Spleen (tissue), 11 donors: ENCODE results near the gene CADPS2. TPM values are rescaled to one million over a fixed set of nuclear protein-coding genes. Genes with fewer than 3 reads are reported as not detected.

Experiments used
- DNase-seq: peaks from one replicate; pipeline ENCODE4 v3.0.0-alpha.2; 2020
- H3K27ac ChIP-seq, 8 donors: fragments of 200-600 bp; sonication (generic) in 7 of 8; 1 replicate in 4 of 8; 2 replicates in 4 of 8; pipeline versions ENCODE4 v1.5.0 to v1.8.0; 2016 to 2021; ENCODE audit warnings: inconsistent platforms in 4 of 8, mild to moderate bottlenecking in 4 of 8, moderate library complexity in 1 of 8
- H3K27me3 ChIP-seq, 7 donors: fragments of 200-600 bp; sonication (generic) in 6 of 7; replicated peaks in 1 of 7; 1 replicate in 4 of 7; 2 replicates in 3 of 7; pipeline versions ENCODE4 v1.5.0 to v1.8.0; 2016 to 2021; ENCODE audit warnings: inconsistent platforms in 3 of 7, mild to moderate bottlenecking in 1 of 7
- H3K36me3 ChIP-seq, 6 donors: fragments of 200-600 bp; sonication (generic) in 5 of 6; 1 replicate in 4 of 6; 2 replicates in 2 of 6; pipeline versions ENCODE4 v1.5.0 to v1.8.0; 2016 to 2021; ENCODE audit warnings: inconsistent platforms in 2 of 6
- H3K4me1 ChIP-seq, 6 donors: fragments of 200-600 bp; sonication (generic) in 5 of 6; 1 replicate in 3 of 6; 2 replicates in 3 of 6; pipeline versions ENCODE4 v1.5.0 to v1.8.0; 2016 to 2021; ENCODE audit warnings: inconsistent platforms in 3 of 6
- H3K4me3 ChIP-seq, 8 donors: fragments of 200-600 bp; sonication (generic) in 7 of 8; 1 replicate in 4 of 8; 2 replicates in 4 of 8; pipeline versions ENCODE4 v1.5.0 to v1.8.0; 2016 to 2021; ENCODE audit warnings: inconsistent platforms in 4 of 8, mild to moderate bottlenecking in 4 of 8, moderate library complexity in 2 of 8
- H3K9me3 ChIP-seq, 8 donors: fragments of 200-600 bp; sonication (generic) in 7 of 8; 1 replicate in 4 of 8; 2 replicates in 4 of 8; pipeline versions ENCODE4 v1.5.0 to v1.8.0; 2016 to 2021; ENCODE audit warnings: inconsistent platforms in 4 of 8
- CTCF ChIP-seq, 11 experiments: fragments of 200-600 bp in 7 of 11; fragments of 450-650 bp in 4 of 11; sonication (generic) in 4 of 11; IDR thresholded peaks in 8 of 11; conservative IDR thresholded peaks in 3 of 11; 1 replicate in 7 of 11; 2 replicates in 4 of 11; pipeline versions ENCODE4 v1.4.0 to v1.8.0; 2016 to 2021; ENCODE audit warnings: antibody characterized with exemption in 11 of 11, inconsistent platforms in 4 of 11, mild to moderate bottlenecking in 1 of 11
- POLR2A ChIP-seq, 3 donors: fragments of 450-650 bp; IDR thresholded peaks; one replicate each; pipeline ENCODE4 v1.5.1; 2017; ENCODE audit warnings: antibody characterized with exemption in 3 of 3, mild to moderate bottlenecking in 1 of 3
- POLR2AphosphoS5 ChIP-seq, 3 donors: sonication (generic); formaldehyde crosslinking; IDR thresholded peaks; one replicate each; pipeline ENCODE4 v1.5.1; 2017; ENCODE audit warnings: antibody characterized with exemption in 3 of 3
- WGBS, 5 donors: extraction: QIAGEN DNeasy Blood & Tissue Kit in 3 of 5; methylation state at CpG; one replicate each; pipeline versions ENCODE4 v1.1.5 to v1.1.7; 2013 to 2018; 5-methylcytosine and 5-hydroxymethylcytosine counted together
- intact Hi-C: fragments of 100-400 bp; cut with DNase I; formaldehyde crosslinking; loops from one replicate; pipeline ENCODE4 v1.15.0; 2023; ENCODE audit warnings: low total_unique reads
- polyA plus RNA-seq, 3 donors: library from polyadenylated mRNA; stranded (reverse); fragments of 200-250 nt; gene quantifications; one replicate each; pipeline ENCODE4 v1.2.1, GENCODE V29; 2013
- total RNA-seq, 7 donors: library from RNA; depleted of rRNA in 3 of 7; stranded (reverse); fragments of >200 nt in 3 of 7; fragmentation: NEBNext Ultra II Directional in 4 of 7; extraction: Animal tissue kit (Norgen Biotek cat#: 25700) in 4 of 7; gene quantifications; one replicate each; pipeline versions ENCODE4 v1.1.0 to v1.2.1, GENCODE V29; 2016 to 2021
- donor health status: healthy with polysubstance abuse.
- donor health status: DM: no; HTN: no; CAD: no; lungs with moderate emphysema.
- donor health status: DM: no; HTN: no; CAD: no.
- donor health status: Bipolar disorder and iron deficiency.
- donor health status: healthy.
- donor health status: DM: no; HTN: no; CAD: no.
- donor health status: DM: yes; HTN: yes; CAD: no.

The CADPS2 gene
- total and polyA plus RNA-seq, 10 donors, result 2.4 to 19.3 (median 11.7) TPM

DNA sequence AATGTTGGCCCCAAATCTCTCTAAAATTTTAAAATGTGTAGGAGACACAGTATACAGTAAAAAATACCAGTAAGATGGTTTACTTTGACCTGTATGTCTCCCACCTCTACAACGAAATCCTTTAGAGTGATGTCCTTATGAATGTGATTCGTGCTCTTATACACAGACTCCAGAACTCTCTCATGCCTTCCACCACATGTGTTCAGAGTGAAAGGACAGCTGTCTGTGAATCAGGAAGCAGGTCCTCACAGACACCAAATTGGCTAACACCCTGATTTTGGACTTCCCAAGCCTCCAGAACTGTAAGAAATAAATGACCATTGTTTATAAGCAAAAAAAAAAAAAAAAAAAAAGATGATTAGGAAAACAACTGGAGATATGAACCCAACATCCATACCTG is 222.5 kb downstream of the CADPS2 start:
- H3K27ac ChIP-seq, result no peak overlapping the region
- no peaks in the 10 kb centered on the region for H3K4me1 ChIP-seq
- no peaks in the 10 kb centered on the region for H3K36me3 ChIP-seq
- intact Hi-C loops, result no loop called here
- 73 to 92% (median 79%) methylated on average over 2 of the region's 2 CpGs for WGBS, 5 donors
- H3K27me3 ChIP-seq, result no peaks in the 10 kb centered on the region
- H3K9me3 ChIP-seq, result no peaks in the 10 kb centered on the region
- no peak overlapping the region for H3K4me3 ChIP-seq
- no peak for DNase-seq
- no peak for TF ChIP-seq POLR2A (IDR thresholded peaks at IDR 0.05)
- TF ChIP-seq POLR2AphosphoS5 (IDR thresholded peaks at IDR 0.05), result no peak
- TF ChIP-seq CTCF (IDR thresholded peaks at IDR 0.05 in 8 of 11, conservative IDR thresholded peaks at IDR 0.05 in 3 of 11), result no peak

- WGBS, 5 donors, result 72 to 82% (median 79%) methylated on average over 2 of the region's 2 CpGs
- H3K4me3 ChIP-seq, result no peak overlapping the region
- no peaks in the 10 kb centered on the region for H3K27me3 ChIP-seq
- intact Hi-C loops, result no loop called here
- H3K27ac ChIP-seq, result no peak overlapping the region
- DNase-seq, result no peak
- no peaks in the 10 kb centered on the region for H3K4me1 ChIP-seq
- TF ChIP-seq POLR2AphosphoS5 (IDR thresholded peaks at IDR 0.05) (no peak), CTCF (IDR thresholded peaks at IDR 0.05 in 8 of 11, conservative IDR thresholded peaks at IDR 0.05 in 3 of 11) (no peak), POLR2A (IDR thresholded peaks at IDR 0.05) (no peak)
- peaks cover 0 to 3% (median 0%) of the 10 kb centered on the region in 8 donors for H3K9me3 ChIP-seq
- H3K36me3 ChIP-seq, result no peaks in the 10 kb centered on the region
These were observed 227.4 kb downstream of the CADPS2 start for GRCh38 chr7:122658856-122659255.

GRCh38 chr7:122653685-122654084 is 232.6 kb downstream of the CADPS2 start:
- DNase-seq, result no peak
- H3K9me3 ChIP-seq, result peaks cover 0 to 3% (median 0%) of the 10 kb centered on the region in 8 donors
- intact Hi-C loops, result no loop called here
- TF ChIP-seq POLR2AphosphoS5 (IDR thresholded peaks at IDR 0.05), result no peak
- no peak for TF ChIP-seq POLR2A (IDR thresholded peaks at IDR 0.05)
- TF ChIP-seq CTCF (IDR thresholded peaks at IDR 0.05 in 8 of 11, conservative IDR thresholded peaks at IDR 0.05 in 3 of 11), result no peak
- H3K4me1 ChIP-seq, result no peaks in the 10 kb centered on the region
- no peaks in the 10 kb centered on the region for H3K27me3 ChIP-seq
- 66 to 75% (median 74%) methylated on average over 5 of the region's 5 CpGs for WGBS, 5 donors
- no peaks in the 10 kb centered on the region for H3K36me3 ChIP-seq
- H3K4me3 ChIP-seq, result no peak overlapping the region
- no peak overlapping the region for H3K27ac ChIP-seq

DNA sequence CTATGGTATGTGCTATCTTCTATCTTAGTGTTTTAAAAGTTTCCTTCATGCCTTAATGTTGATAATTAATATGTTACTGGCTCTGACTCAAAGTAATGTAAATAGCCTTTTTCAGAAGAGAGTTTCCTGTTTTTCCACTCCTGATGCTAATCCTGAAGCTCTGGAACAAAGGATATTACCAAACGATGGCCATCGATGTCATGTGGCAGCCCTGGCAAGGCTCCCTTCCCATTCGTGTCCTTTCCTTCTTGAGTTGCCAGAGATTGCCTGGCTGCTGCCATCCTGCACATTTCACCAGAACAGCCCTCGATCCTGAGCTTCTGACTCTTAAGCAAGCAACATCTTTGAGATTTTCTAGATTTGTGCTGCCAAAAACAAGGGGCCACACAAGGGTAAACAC is 233.4 kb downstream of the CADPS2 start:
- no peaks in the 10 kb centered on the region for H3K36me3 ChIP-seq
- whole genome bisulfite sequencing, 5 donors, result 44 to 70% (median 56%) methylated on average over 4 of the region's 4 CpGs
- DNase-seq, result no peak
- H3K27ac ChIP-seq, result no peak overlapping the region
- no peaks in the 10 kb centered on the region for H3K27me3 ChIP-seq
- no peak for TF ChIP-seq POLR2AphosphoS5 (IDR thresholded peaks at IDR 0.05)
- no peak for TF ChIP-seq CTCF (IDR thresholded peaks at IDR 0.05 in 8 of 11, conservative IDR thresholded peaks at IDR 0.05 in 3 of 11)
- no peak for TF ChIP-seq POLR2A (IDR thresholded peaks at IDR 0.05)
- no peaks in the 10 kb centered on the region for H3K4me1 ChIP-seq
- intact Hi-C loops, result no loop called here
- peaks cover 0 to 3% (median 0%) of the 10 kb centered on the region in 8 donors for H3K9me3 ChIP-seq
- no peak overlapping the region for H3K4me3 ChIP-seq
